GM12874 (cell line): ENCODE measurements around the gene CSF2RB.

Experiments
- TF ChIP-seq, protein P1 (sequence below): IDR thresholded peaks from 2 replicates; pipeline ENCODE4 v1.5.1; 2011; ENCODE audit warnings: low read depth, mild to moderate bottlenecking, control low read depth, low read length, moderate library complexity; ENCODE audit not compliant: insufficient read depth

CSF2RB gene

GRCh38 chr22:36912694-36913426, 568 bp upstream of the CSF2RB start:
- TF ChIP-seq, protein P1, sequence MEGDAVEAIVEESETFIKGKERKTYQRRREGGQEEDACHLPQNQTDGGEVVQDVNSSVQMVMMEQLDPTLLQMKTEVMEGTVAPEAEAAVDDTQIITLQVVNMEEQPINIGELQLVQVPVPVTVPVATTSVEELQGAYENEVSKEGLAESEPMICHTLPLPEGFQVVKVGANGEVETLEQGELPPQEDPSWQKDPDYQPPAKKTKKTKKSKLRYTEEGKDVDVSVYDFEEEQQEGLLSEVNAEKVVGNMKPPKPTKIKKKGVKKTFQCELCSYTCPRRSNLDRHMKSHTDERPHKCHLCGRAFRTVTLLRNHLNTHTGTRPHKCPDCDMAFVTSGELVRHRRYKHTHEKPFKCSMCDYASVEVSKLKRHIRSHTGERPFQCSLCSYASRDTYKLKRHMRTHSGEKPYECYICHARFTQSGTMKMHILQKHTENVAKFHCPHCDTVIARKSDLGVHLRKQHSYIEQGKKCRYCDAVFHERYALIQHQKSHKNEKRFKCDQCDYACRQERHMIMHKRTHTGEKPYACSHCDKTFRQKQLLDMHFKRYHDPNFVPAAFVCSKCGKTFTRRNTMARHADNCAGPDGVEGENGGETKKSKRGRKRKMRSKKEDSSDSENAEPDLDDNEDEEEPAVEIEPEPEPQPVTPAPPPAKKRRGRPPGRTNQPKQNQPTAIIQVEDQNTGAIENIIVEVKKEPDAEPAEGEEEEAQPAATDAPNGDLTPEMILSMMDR: no peak

GRCh38 chr22:36914390-36914752, 943 bp downstream of the CSF2RB start:
- TF ChIP-seq, protein P1: no peak

- TF ChIP-seq, protein P1: no peak
Observed at GRCh38 chr22:36916034-36916433, 2.6 kb downstream of the CSF2RB start.

DNA sequence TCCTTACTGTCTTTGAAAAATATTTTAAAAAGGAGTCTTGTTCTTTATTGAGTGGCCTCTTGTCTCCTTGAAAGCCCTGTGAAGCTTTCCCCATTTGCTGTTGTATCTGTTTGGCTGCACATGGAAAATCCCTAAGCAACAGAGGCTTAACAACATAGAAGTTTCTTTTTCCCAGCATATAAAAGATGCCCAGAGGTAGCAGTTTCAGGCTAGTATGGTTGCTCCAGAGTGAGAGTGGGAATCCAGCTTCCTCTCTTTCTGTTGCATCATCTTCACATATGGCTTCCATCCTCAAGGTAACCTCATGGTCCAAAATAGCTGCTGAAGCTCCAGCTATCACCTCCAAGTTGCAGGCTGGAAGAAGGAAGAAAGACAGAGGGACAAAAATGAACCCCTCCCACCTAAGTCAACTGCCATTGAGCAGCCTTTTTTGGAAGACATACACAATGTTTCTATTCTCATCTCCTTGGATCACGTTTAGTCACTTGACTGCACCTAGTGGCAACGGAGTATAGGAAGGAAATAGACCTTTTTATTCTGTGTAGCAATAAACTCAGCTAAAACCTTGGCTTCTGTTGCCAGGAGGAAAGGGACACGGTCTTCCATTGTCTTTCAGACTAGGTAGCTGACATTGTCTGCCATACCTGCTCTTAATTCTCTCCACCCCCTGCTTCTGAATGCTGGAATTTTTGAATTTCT, 5.3 kb downstream of the CSF2RB start:
- TF ChIP-seq, protein P1: no peak

DNA sequence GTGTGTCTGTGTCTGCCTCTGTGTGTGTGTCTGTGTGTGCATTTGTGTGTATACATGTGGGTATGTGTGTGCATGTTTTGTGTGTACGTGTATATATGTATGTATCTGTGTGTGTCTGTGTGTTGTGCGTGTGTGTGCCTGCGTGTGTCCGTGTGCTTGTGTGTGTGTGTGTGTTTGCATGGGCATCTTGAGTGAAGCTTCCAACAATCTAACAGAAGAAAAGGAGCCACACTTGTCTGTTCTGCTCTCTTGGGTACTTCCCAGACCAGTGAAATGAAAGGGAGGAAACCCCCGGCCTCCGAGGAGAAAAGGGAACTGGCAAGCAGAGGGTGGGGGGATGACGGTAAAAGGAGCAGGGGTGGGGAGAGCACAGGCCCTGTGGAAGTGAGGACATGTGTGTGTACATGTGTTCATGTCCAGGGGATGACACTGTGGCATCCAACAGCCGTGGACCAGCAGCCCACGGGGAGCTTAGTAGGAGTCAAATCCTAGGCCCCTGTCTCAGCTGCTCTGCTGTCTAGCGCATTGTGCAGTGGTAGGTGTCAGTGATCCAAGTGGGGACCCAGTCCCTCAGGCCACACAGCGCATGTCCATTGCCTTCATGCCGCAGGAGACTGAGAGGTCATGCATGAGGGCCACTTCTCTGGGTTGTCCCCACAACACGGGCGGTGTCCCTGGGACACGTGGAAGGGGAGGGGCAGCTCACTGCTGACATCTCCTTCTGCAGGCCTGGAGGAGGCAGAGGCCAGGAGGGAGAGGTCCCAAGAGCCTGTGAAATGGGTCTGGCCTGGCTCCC, 8.1 kb downstream of the CSF2RB start:
- TF ChIP-seq, protein P1: no peak

GRCh38 chr22:36922105-36922608, 8.7 kb downstream of the CSF2RB start:
- TF ChIP-seq, protein P1: no peak

DNA sequence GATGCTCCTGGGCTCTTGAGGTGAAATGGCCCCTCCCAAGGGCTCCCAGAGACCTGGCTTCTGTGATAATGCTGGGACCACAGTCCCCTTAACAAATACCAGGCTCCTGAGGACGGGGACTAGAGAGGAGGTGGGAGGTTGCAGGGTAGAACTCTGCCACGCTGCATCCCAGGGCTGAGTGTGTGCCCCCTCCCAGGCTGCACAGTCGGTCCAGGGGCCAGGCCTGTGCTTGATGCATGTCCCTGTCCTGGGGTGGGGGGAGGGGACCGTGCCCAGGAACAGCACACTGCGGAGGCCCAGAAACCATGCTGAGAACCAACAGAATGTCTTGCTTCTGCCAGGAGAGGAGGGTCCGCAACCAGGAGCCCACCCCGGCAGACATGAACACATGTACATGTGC, 9.3 kb downstream of the CSF2RB start:
- TF ChIP-seq, protein P1: no peak
